ENCODE results near the gene RPL13. TPM values are rescaled to one million over a fixed set of nuclear protein-coding genes. Genes with fewer than 3 reads are reported as not detected.

RPL13 gene
- total and polyA plus RNA-seq, 10 of the 15 experiments (the other 5 are each of a cell fraction or from before 2014, with no cell fraction given), result 386 to 9,428 (median 2,486) TPM

- in situ Hi-C loops (cut with MboI) (no loop called here), intact Hi-C loops (cut with micrococcal nuclease; ENCODE audit: unreplicated experiment) (no loop called here)
- H3K27ac ChIP-seq (ENCODE audit: control insufficient read depth, insufficient read depth), result no peak overlapping the region
- no peak for ATAC-seq
- RAD21 ChIA-PET (ENCODE audit: unreplicated experiment), result no interaction called here
- H3K27me3 ChIP-seq (replicated peaks in 1 of 2; ENCODE audit: control insufficient read depth in 2 of 2, insufficient read depth in 2 of 2, low read length in 1 of 2), result no peaks in the 10 kb centered on the region
- CTCF ChIA-PET, result interaction anchor here (1.3 kb wide), 1 partner anchor 40 kb away, joined by 3 read pairs; no protein-coding TSS in a partner anchor
- no peaks in the 10 kb centered on the region for H3K4me1 ChIP-seq (ENCODE audit: control insufficient read depth, insufficient read depth, low read length)
- DNase-seq (ENCODE audit: low read depth, low spot score), result no peak
- no peak for FAIRE-seq
- no peak for TF ChIP-seq KAT2A (conservative IDR thresholded peaks at IDR 0.05; ENCODE audit: control insufficient read depth, low read depth, low read length)
- no peak for TF ChIP-seq MLLT1 (IDR thresholded peaks at IDR 0.05)
- no peak for TF ChIP-seq SMARCA5 (IDR thresholded peaks at IDR 0.05)
- no peak for TF ChIP-seq POLR2AphosphoS5 (IDR thresholded peaks at IDR 0.05; ENCODE audit: low read length)
- TF ChIP-seq SMAD1 (IDR thresholded peaks at IDR 0.05; ENCODE audit: low read depth, partially characterized antibody), result no peak
- H3K36me3 ChIP-seq (ENCODE audit: control insufficient read depth in 2 of 2, insufficient read depth in 2 of 2, low read length in 1 of 2), result peaks cover 4 to 25% of the 10 kb centered on the region in 2 experiments
- H3K9ac ChIP-seq (ENCODE audit: control insufficient read depth, insufficient read depth, low read length), result no peak overlapping the region
- no peaks in the 10 kb centered on the region; the same call in 1 of the 2 replicates for H3K79me2 ChIP-seq (ENCODE audit: control insufficient read depth, insufficient read depth, low read length)
- POLR2A ChIA-PET, result interaction anchor here (0.7 kb wide), 1 partner anchor 232 kb away, joined by 3 read pairs; no protein-coding TSS in a partner anchor
- 90% methylated on average over 9 of the region's 9 CpGs for WGBS (ENCODE audit: insufficient coverage, insufficient replicate concordance, low lambda C conversion rate, missing lambda C conversion rate)
- no peaks in the 10 kb centered on the region for H3K9me3 ChIP-seq (replicated peaks; ENCODE audit: control insufficient read depth, insufficient read depth, low read length)
- SMC1A ChIA-PET (ENCODE audit: uncharacterized antibody, unreplicated experiment), result interaction anchor here (0.6 kb wide), 1 partner anchor 12 kb away, joined by 3 read pairs; no protein-coding TSS in a partner anchor
- no peak overlapping the region for H2AFZ ChIP-seq (ENCODE audit: control insufficient read depth, low read depth, low read length)
- no peak overlapping the region for H3K4me3 ChIP-seq
- no peaks in the 10 kb centered on the region for H4K20me1 ChIP-seq (ENCODE audit: control insufficient read depth, insufficient read depth)
- H3K4me2 ChIP-seq (ENCODE audit: control insufficient read depth, insufficient read depth), result no peak overlapping the region
- BruUV-seq (replicated peaks), result TSS peak; percentile 18
Observed at GRCh38 chr16:89517128-89517527, 43.4 kb upstream of the RPL13 start.

- BruUV-seq (replicated peaks), result no TSS peak
- ChIA-PET SMC1A (ENCODE audit: uncharacterized antibody, unreplicated experiment) (no interaction called here), CTCF (no interaction called here), POLR2A (no interaction called here), RAD21 (ENCODE audit: unreplicated experiment) (no interaction called here)
- Histone ChIP-seq H3K79me2 (ENCODE audit: control insufficient read depth, insufficient read depth, low read length) (no peaks in the 10 kb centered on the region; the same call in 1 of the 2 replicates), H3K9me3 (replicated peaks; ENCODE audit: control insufficient read depth, insufficient read depth, low read length) (no peaks in the 10 kb centered on the region), H3K9ac (ENCODE audit: control insufficient read depth, insufficient read depth, low read length) (no peak overlapping the region), H4K20me1 (ENCODE audit: control insufficient read depth, insufficient read depth) (no peaks in the 10 kb centered on the region), H3K4me1 (ENCODE audit: control insufficient read depth, insufficient read depth, low read length) (peaks cover 7% of the 10 kb centered on the region), H3K36me3 (ENCODE audit: control insufficient read depth in 2 of 2, insufficient read depth in 2 of 2, low read length in 1 of 2) (peaks cover 14 to 31% of the 10 kb centered on the region in 2 experiments; a peak in 3 of 4 replicates), H3K27ac (ENCODE audit: control insufficient read depth, insufficient read depth) (no peak overlapping the region), H3K27me3 (replicated peaks in 1 of 2; ENCODE audit: control insufficient read depth in 2 of 2, insufficient read depth in 2 of 2, low read length in 1 of 2) (no peaks in the 10 kb centered on the region), H2AFZ (ENCODE audit: control insufficient read depth, low read depth, low read length) (no peak overlapping the region), H3K4me3 (no peak overlapping the region), H3K4me2 (ENCODE audit: control insufficient read depth, insufficient read depth) (no peak overlapping the region)
- TF ChIP-seq MEF2B (IDR thresholded peaks at IDR 0.05; ENCODE audit: partially characterized antibody, poor library complexity, severe bottlenecking) (no peak), SUZ12 (IDR thresholded peaks at IDR 0.05; ENCODE audit: unreplicated experiment) (no peak), E2F4 (IDR thresholded peaks at IDR 0.05; ENCODE audit: low read depth, low read length) (no peak), RFX5 (IDR thresholded peaks at IDR 0.05; ENCODE audit: low read depth, low read length) (no peak), SREBF2 (IDR thresholded peaks at IDR 0.05; ENCODE audit: low read length) (no peak), JUND (IDR thresholded peaks at IDR 0.05; ENCODE audit: low read depth, low read length) (no peak), CEBPB (IDR thresholded peaks at IDR 0.05; ENCODE audit: borderline replicate concordance in 1 of 2, low read depth in 2 of 2, low read length in 2 of 2) (no peak), ZBTB33 (IDR thresholded peaks at IDR 0.05) (no peak), PML (IDR thresholded peaks at IDR 0.05; ENCODE audit: low read length) (no peak)
- DNase-seq (ENCODE audit: low read depth, low spot score), result no peak
- intact Hi-C loops (cut with micrococcal nuclease; ENCODE audit: unreplicated experiment) (no loop called here), in situ Hi-C loops (cut with MboI) (no loop called here)
- FAIRE-seq, result no peak
- 97% methylated on average over 15 of the region's 15 CpGs for WGBS (ENCODE audit: insufficient coverage, insufficient replicate concordance, low lambda C conversion rate, missing lambda C conversion rate)
- no peak for ATAC-seq
Observed at GRCh38 chr16:89519881-89520280, 40.6 kb upstream of the RPL13 start.
